HepG2 (cell line): ENCODE data around the gene CTNND2. TPM values are rescaled to one million over a fixed set of nuclear protein-coding genes. Genes with fewer than 3 reads are reported as not detected.

Experiments used
- ATAC-seq: fragments of 200-7000 bp; cut with Tn5 transposase; 3 replicates; pipeline ENCODE4 v1.9.1; 2020; ENCODE audit warnings: mild to moderate bottlenecking, moderate library complexity
- BruUV-seq: library from RNA; stranded (reverse); fragments of 400-500 nt; replicated peaks from 2 replicates; lab custom pipeline; 2021; lab: Mats Ljungman, UMichigan
- CTCF ChIA-PET: fragments of 300-600 bp; formaldehyde crosslinking; extraction: SDS; loops from one replicate; lab custom pipeline; 2021; ENCODE audit warnings: low total read pairs, inconsistent platforms, low intra/inter-chr PET ratio; lab: Yijun Ruan, JAX
- POLR2A ChIA-PET: fragments of 350-600 bp; sonication (Branson Sonifier 250); formaldehyde crosslinking; loops from one replicate; lab custom pipeline; 2020; ENCODE audit warnings: antibody characterized with exemption, inconsistent platforms; lab: Yijun Ruan, JAX
- DNase-seq: peaks from one replicate; pipeline ENCODE4 v3.0.0-alpha.2; 2015; ENCODE audit warnings: low spot score
- FAIRE-seq: peaks from 3 replicates; lab custom pipeline; 2011; peaks lifted over from hg19 to GRCh38; lab: Jason Lieb, UNC
- H2AFZ ChIP-seq: one replicate; pipeline ENCODE4 v1.6.1; 2011; ENCODE audit warnings: low read length, inconsistent platforms
- H3K27ac ChIP-seq: fragments of 300-600 bp; 3 replicates; pipeline ENCODE4 v1.8.0; 2011; ENCODE audit warnings: mixed run types, mild to moderate bottlenecking, mixed read lengths, low read length, inconsistent platforms; ENCODE audit not compliant: insufficient read depth; ENCODE audit errors: extremely low read length
- H3K27me3 ChIP-seq, 2 experiments: fragments of 200-600 bp in 1 of 2; 2 replicates in 1 of 2; 3 replicates in 1 of 2; pipeline versions ENCODE4 v1.6.0 to v1.8.0; 2011; ENCODE audit warnings: low read length in 2 of 2, mild to moderate bottlenecking in 2 of 2, moderate library complexity in 2 of 2, inconsistent platforms in 1 of 2; ENCODE audit not compliant: insufficient read depth in 2 of 2, control insufficient read depth in 1 of 2
- H3K36me3 ChIP-seq, 2 experiments: fragments of 200-600 bp in 1 of 2; replicated peaks in 1 of 2; 2 replicates in 1 of 2; 3 replicates in 1 of 2; pipeline versions ENCODE4 v1.5.1 to v1.8.0; 2011; ENCODE audit warnings: low read length in 2 of 2, inconsistent platforms in 1 of 2; ENCODE audit not compliant: insufficient read depth in 2 of 2, control insufficient read depth in 1 of 2
- H3K4me1 ChIP-seq: 2 replicates; pipeline ENCODE4 v1.5.1; 2012; ENCODE audit warnings: low read length, inconsistent platforms; ENCODE audit not compliant: insufficient read depth
- H3K4me2 ChIP-seq: 2 replicates; pipeline ENCODE4 v1.6.0; 2011; ENCODE audit warnings: low read depth, low read length, inconsistent platforms
- H3K4me3 ChIP-seq, 3 experiments: fragments of 200-600 bp in 1 of 3; sonication (generic), shearing (Covaris generic) in 1 of 3; replicated peaks in 1 of 3; 2 replicates each; pipeline ENCODE4 v1.5.1; 2011 to 2016; ENCODE audit warnings: low read length in 3 of 3, inconsistent platforms in 2 of 3, low read depth in 2 of 3, mild to moderate bottlenecking in 2 of 3, control low read depth in 1 of 3, mixed read lengths in 1 of 3; ENCODE audit not compliant: insufficient read depth in 1 of 3
- H3K79me2 ChIP-seq: one replicate; pipeline ENCODE4 v1.6.1; 2011; ENCODE audit warnings: low read length, inconsistent platforms; ENCODE audit not compliant: insufficient read depth
- H3K9ac ChIP-seq: 2 replicates; pipeline ENCODE4 v1.6.0; 2011; ENCODE audit warnings: mild to moderate bottlenecking, low read depth, low read length, inconsistent platforms; ENCODE audit not compliant: insufficient read depth
- H3K9me3 ChIP-seq: 2 replicates; pipeline ENCODE4 v1.5.1; 2012; ENCODE audit warnings: mild to moderate bottlenecking, low read length
- H4K20me1 ChIP-seq: 2 replicates; pipeline ENCODE4 v1.6.0; 2011; ENCODE audit warnings: inconsistent platforms, mild to moderate bottlenecking, low read length, moderate library complexity; ENCODE audit not compliant: insufficient read depth
- THRA ChIP-seq: sonication (generic); formaldehyde crosslinking; IDR thresholded peaks from 2 replicates; pipeline ENCODE4 v1.4.0; 2020; ENCODE audit warnings: missing genetic modification reagents, borderline replicate concordance
- THYN1 ChIP-seq: sonication (generic); formaldehyde crosslinking; IDR thresholded peaks from 2 replicates; pipeline ENCODE4 v1.8.1; 2023; ENCODE audit warnings: low read depth, mild to moderate bottlenecking, moderate library complexity, missing genetic modification reagents, borderline replicate concordance
- ZC3H13 ChIP-seq: sonication (generic); formaldehyde crosslinking; IDR thresholded peaks from 2 replicates; pipeline ENCODE4 v1.8.1; 2023; ENCODE audit warnings: mild to moderate bottlenecking, missing genetic modification reagents, moderate library complexity
- ZNF138 ChIP-seq: sonication (generic); formaldehyde crosslinking; IDR thresholded peaks from 2 replicates; pipeline ENCODE4 v1.5.0; 2020; ENCODE audit warnings: mild to moderate bottlenecking, low read depth, missing genetic modification reagents
- ZNF205 ChIP-seq: IDR thresholded peaks from 2 replicates; pipeline ENCODE4 v1.6.1; 2018; ENCODE audit warnings: missing biosample characterization, missing genetic modification reagents
- ZNF296 ChIP-seq: sonication (generic); formaldehyde crosslinking; conservative IDR thresholded peaks from 2 replicates; pipeline ENCODE4 v1.5.0; 2020; ENCODE audit warnings: mild to moderate bottlenecking, missing genetic modification reagents
- ZNF550 ChIP-seq: sonication (generic); formaldehyde crosslinking; IDR thresholded peaks from 2 replicates; pipeline ENCODE4 v1.4.0; 2020; ENCODE audit warnings: mild to moderate bottlenecking, missing genetic modification reagents, borderline replicate concordance
- in situ Hi-C: cut with HindIII; loops from 2 replicates; pipeline ENCODE4 v1.10.0; 2017; ENCODE audit warnings: low pct_unique_long_range_greater_than_20kb; ENCODE audit not compliant: extremely low pct_ligation_motif_present
- intact Hi-C: fragments of 100-400 bp; cut with micrococcal nuclease; formaldehyde crosslinking; loops from one replicate; pipeline ENCODE4 v1.10.0; 2022; ENCODE audit not compliant: unreplicated experiment
- polyA plus RNA-seq, 8 experiments: library from polyadenylated mRNA; depleted of rRNA in 3 of 8; stranded (reverse) in 7 of 8; unstranded in 1 of 8; fragments of >200 nt; fragmentation: Illumina TruSeq in 4 of 8; extraction: Trizol in 4 of 8; gene quantifications; 2 replicates each; pipeline versions ENCODE4 v1.2.1 to v1.2.3, GENCODE V29; 2011 to 2016; ENCODE audit warnings: low read depth in 4 of 8, missing spikeins in 1 of 8, mixed read lengths in 1 of 8; ENCODE audit not compliant: insufficient read depth in 1 of 8
- total RNA-seq, 5 experiments: library from RNA; depleted of rRNA; stranded (reverse); fragments of >200 nt; fragmentation: Illumina TruSeq; extraction: Trizol; gene quantifications; 2 replicates each; pipeline ENCODE4 v1.2.3, GENCODE V29; 2016; ENCODE audit warnings: low read depth in 1 of 5
- TF ChIP-seq, protein P1 (sequence below): sonication (generic); formaldehyde crosslinking; IDR thresholded peaks from 2 replicates; pipeline ENCODE4 v1.4.0; 2020; ENCODE audit warnings: missing genetic modification reagents
- TF ChIP-seq, protein P2 (sequence below): IDR thresholded peaks from 2 replicates; pipeline ENCODE4 v1.6.1; 2012; ENCODE audit warnings: low read depth, low read length, improper control_type of control experiment
- TF ChIP-seq, protein P3 (sequence below): sonication (generic); formaldehyde crosslinking; IDR thresholded peaks from 2 replicates; pipeline ENCODE4 v1.5.0; 2020; ENCODE audit warnings: mild to moderate bottlenecking, missing genetic modification reagents, borderline replicate concordance

The CTNND2 gene
- total and polyA plus RNA-seq, 2 of the 13 experiments (the other 11 are each of a cell fraction or from before 2014, with no cell fraction given): not detected

DNA sequence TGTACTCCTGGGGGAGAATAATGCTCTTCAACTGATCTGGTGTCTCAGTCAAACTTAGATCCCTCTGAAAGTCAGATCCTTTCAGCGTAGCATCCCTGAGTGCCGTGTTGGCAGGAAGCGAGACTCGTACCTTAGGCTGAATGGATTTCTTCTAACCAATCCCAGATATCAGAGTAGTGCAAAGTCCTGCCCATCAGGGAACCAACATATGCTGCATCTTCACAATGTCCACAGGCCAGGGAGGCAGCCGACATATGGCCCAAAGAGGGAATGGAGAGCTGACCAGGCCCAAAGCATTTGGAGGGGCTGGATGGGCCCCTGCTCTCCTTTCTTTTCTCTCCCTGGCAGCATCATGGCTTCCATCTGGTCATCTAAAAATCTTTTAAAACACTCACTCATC lies 646.2 kb downstream of the CTNND2 start (continued):
- TF ChIP-seq, protein P1, sequence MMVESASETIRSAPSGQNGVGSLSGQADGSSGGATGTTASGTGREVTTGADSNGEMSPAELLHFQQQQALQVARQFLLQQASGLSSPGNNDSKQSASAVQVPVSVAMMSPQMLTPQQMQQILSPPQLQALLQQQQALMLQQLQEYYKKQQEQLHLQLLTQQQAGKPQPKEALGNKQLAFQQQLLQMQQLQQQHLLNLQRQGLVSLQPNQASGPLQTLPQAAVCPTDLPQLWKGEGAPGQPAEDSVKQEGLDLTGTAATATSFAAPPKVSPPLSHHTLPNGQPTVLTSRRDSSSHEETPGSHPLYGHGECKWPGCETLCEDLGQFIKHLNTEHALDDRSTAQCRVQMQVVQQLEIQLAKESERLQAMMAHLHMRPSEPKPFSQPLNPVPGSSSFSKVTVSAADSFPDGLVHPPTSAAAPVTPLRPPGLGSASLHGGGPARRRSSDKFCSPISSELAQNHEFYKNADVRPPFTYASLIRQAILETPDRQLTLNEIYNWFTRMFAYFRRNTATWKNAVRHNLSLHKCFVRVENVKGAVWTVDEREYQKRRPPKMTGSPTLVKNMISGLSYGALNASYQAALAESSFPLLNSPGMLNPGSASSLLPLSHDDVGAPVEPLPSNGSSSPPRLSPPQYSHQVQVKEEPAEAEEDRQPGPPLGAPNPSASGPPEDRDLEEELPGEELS: no peak
- TF ChIP-seq THYN1 (CRISPR knock-in tag) (no peak), ZNF205 (CRISPR knock-in tag) (no peak), ZNF296 (CRISPR knock-in tag) (no peak)
- TF ChIP-seq, protein P2, sequence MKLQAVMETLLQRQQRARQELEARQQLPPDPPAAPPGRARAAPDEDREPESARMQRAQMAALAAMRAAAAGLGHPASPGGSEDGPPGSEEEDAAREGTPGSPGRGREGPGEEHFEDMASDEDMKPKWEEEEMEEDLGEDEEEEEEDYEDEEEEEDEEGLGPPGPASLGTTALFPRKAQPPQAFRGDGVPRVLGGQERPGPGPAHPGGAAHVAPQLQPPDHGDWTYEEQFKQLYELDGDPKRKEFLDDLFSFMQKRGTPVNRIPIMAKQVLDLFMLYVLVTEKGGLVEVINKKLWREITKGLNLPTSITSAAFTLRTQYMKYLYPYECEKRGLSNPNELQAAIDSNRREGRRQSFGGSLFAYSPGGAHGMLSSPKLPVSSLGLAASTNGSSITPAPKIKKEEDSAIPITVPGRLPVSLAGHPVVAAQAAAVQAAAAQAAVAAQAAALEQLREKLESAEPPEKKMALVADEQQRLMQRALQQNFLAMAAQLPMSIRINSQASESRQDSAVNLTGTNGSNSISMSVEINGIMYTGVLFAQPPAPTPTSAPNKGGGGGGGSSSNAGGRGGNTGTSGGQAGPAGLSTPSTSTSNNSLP: no peak

DNA sequence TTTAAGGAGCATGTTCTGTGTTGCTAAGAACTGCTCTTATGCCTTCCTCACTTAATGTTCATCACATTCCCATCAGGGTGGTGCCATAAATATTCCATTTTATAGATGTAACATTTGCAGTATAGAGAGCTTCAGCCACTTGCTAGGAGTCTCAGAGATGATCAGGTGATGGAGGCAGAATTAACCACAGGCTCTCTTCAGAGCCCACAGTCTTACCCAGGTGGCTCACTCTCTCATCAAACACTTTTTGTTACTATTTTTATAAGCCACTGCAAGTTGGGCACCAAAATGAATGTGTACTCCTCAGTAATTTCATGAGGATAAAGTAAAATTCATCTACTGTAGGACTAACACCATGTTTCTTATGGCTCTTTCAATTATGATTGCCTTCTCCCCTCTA lies 651.7 kb downstream of the CTNND2 start:
- H3K9ac ChIP-seq: no peak overlapping the region
- no peak for ATAC-seq
- in situ Hi-C loops (loop anchor here (25.0 kb wide), 1 partner anchor 760 kb away; no protein-coding TSS in a partner anchor), intact Hi-C loops (no loop called here)
- H3K9me3 ChIP-seq: no peaks in the 10 kb centered on the region
- no peak overlapping the region for H3K4me2 ChIP-seq
- ChIA-PET POLR2A (no interaction called here), CTCF (no interaction called here)
- H3K36me3 ChIP-seq: no peaks in the 10 kb centered on the region
- no peak overlapping the region for H3K4me3 ChIP-seq
- H4K20me1 ChIP-seq: no peaks in the 10 kb centered on the region
- H3K27me3 ChIP-seq: no peaks in the 10 kb centered on the region
- H3K27ac ChIP-seq: no peak overlapping the region
- FAIRE-seq: no peak
- DNase-seq: no peak
- BruUV-seq: no TSS peak
- no peaks in the 10 kb centered on the region for H3K79me2 ChIP-seq
- no peaks in the 10 kb centered on the region for H3K4me1 ChIP-seq
- no peak overlapping the region for H2AFZ ChIP-seq
- TF ChIP-seq ZNF138 (CRISPR knock-in tag) (no peak), ZNF550 (CRISPR knock-in tag) (no peak), ZC3H13 (CRISPR knock-in tag) (no peak), THRA (CRISPR knock-in tag) (no peak)
- TF ChIP-seq, protein P3, sequence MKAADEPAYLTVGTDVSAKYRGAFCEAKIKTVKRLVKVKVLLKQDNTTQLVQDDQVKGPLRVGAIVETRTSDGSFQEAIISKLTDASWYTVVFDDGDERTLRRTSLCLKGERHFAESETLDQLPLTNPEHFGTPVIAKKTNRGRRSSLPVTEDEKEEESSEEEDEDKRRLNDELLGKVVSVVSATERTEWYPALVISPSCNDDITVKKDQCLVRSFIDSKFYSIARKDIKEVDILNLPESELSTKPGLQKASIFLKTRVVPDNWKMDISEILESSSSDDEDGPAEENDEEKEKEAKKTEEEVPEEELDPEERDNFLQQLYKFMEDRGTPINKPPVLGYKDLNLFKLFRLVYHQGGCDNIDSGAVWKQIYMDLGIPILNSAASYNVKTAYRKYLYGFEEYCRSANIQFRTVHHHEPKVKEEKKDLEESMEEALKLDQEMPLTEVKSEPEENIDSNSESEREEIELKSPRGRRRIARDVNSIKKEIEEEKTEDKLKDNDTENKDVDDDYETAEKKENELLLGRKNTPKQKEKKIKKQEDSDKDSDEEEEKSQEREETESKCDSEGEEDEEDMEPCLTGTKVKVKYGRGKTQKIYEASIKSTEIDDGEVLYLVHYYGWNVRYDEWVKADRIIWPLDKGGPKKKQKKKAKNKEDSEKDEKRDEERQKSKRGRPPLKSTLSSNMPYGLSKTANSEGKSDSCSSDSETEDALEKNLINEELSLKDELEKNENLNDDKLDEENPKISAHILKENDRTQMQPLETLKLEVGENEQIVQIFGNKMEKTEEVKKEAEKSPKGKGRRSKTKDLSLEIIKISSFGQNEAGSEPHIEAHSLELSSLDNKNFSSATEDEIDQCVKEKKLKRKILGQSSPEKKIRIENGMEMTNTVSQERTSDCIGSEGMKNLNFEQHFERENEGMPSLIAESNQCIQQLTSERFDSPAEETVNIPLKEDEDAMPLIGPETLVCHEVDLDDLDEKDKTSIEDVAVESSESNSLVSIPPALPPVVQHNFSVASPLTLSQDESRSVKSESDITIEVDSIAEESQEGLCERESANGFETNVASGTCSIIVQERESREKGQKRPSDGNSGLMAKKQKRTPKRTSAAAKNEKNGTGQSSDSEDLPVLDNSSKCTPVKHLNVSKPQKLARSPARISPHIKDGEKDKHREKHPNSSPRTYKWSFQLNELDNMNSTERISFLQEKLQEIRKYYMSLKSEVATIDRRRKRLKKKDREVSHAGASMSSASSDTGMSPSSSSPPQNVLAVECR: no peak
